Skeletal muscle cell (primary cell): ENCODE results near the gene LAYN.

Experiments
- DNase-seq: peaks from one replicate; pipeline ENCODE4 v3.0.0-alpha.2; 2010; ENCODE audit warnings: low read depth
- H3K4me3 ChIP-seq: 2 replicates; pipeline ENCODE4 v1.5.1; 2011; ENCODE audit warnings: low read depth, mild to moderate bottlenecking, control low read depth, low read length, moderate library complexity

LAYN gene

GRCh38 chr11:111528557-111528956 lies 12.0 kb upstream of the LAYN start:
- H3K4me3 ChIP-seq: no peak overlapping the region
- DNase-seq: no peak

GRCh38 chr11:111530091-111530490 lies 10.4 kb upstream of the LAYN start:
- no peak overlapping the region for H3K4me3 ChIP-seq
- DNase-seq: no peak

- H3K4me3 ChIP-seq: no peak overlapping the region
- DNase-seq: no peak
Observed at GRCh38 chr11:111531136-111531535, 9.4 kb upstream of the LAYN start.

- no peak overlapping the region for H3K4me3 ChIP-seq
- peak; percentile 82 for DNase-seq
Observed at GRCh38 chr11:111531687-111532364, 8.7 kb upstream of the LAYN start.

GRCh38 chr11:111532365-111532709 lies 8.2 kb upstream of the LAYN start:
- H3K4me3 ChIP-seq: no peak overlapping the region
- DNase-seq: no peak

- no peak overlapping the region for H3K4me3 ChIP-seq
Observed at GRCh38 chr11:111535281-111535680, 5.2 kb upstream of the LAYN start.

GRCh38 chr11:111537336-111537860 lies 3.1 kb upstream of the LAYN start:
- no peak overlapping the region for H3K4me3 ChIP-seq
- no peak for DNase-seq

More at GRCh38 chr11:111535281-111535680, 5.2 kb upstream of the LAYN start:
- no peak for DNase-seq

- no peak for DNase-seq
- H3K4me3 ChIP-seq: no peak overlapping the region
Observed at GRCh38 chr11:111538407-111539114, 2.0 kb upstream of the LAYN start.

GRCh38 chr11:111539426-111540113 lies 950 bp upstream of the LAYN start:
- no peak for DNase-seq
- H3K4me3 ChIP-seq: peak overlapping the region; percentile 74

- DNase-seq: no peak
- H3K4me3 ChIP-seq: peak overlapping the region; percentile 74
Observed at GRCh38 chr11:111540937-111541253, 375 bp downstream of the LAYN start.

GRCh38 chr11:111541254-111542061 lies 938 bp downstream of the LAYN start:
- peak; percentile 73 for DNase-seq
- H3K4me3 ChIP-seq: peak overlapping the region; percentile 74

GRCh38 chr11:111542606-111543275 lies 2.2 kb downstream of the LAYN start:
- no peak overlapping the region for H3K4me3 ChIP-seq
- DNase-seq: no peak

GRCh38 chr11:111548525-111548924 lies 8.0 kb downstream of the LAYN start:
- no peak overlapping the region for H3K4me3 ChIP-seq

GRCh38 chr11:111549196-111549868 lies 8.8 kb downstream of the LAYN start:
- no peak overlapping the region for H3K4me3 ChIP-seq
- DNase-seq: peak; percentile 40

More at GRCh38 chr11:111548525-111548924, 8.0 kb downstream of the LAYN start:
- no peak for DNase-seq

- H3K4me3 ChIP-seq: no peak overlapping the region
- DNase-seq: no peak
Observed at GRCh38 chr11:111549869-111550203, 9.3 kb downstream of the LAYN start.

GRCh38 chr11:111550258-111550657 lies 9.7 kb downstream of the LAYN start:
- no peak for DNase-seq
- no peak overlapping the region for H3K4me3 ChIP-seq

GRCh38 chr11:111554532-111554931 lies 14.0 kb downstream of the LAYN start:
- no peak for DNase-seq
- H3K4me3 ChIP-seq: no peak overlapping the region

GRCh38 chr11:111555255-111555654 lies 14.7 kb downstream of the LAYN start:
- no peak overlapping the region for H3K4me3 ChIP-seq
- no peak for DNase-seq
